Prostate gland (tissue), 2 donors: ENCODE measurements around the gene EMID1.

Experiments used
- POLR2A ChIP-seq: fragments of 450-650 bp; IDR thresholded peaks from one replicate; pipeline ENCODE4 v1.6.1; 2016; ENCODE audit warnings: antibody characterized with exemption, mild to moderate bottlenecking
- POLR2AphosphoS5 ChIP-seq: sonication (generic); formaldehyde crosslinking; IDR thresholded peaks from one replicate; pipeline ENCODE4 v1.6.1; 2017; ENCODE audit warnings: antibody characterized with exemption
- TF ChIP-seq, protein P1 (sequence below), 4 experiments: fragments of 200-600 bp in 2 of 4; fragments of 450-650 bp in 2 of 4; sonication (generic) in 2 of 4; IDR thresholded peaks; 1 replicate in 3 of 4; 2 replicates in 1 of 4; pipeline ENCODE4 v1.5.1; 2016 to 2019; ENCODE audit warnings: antibody characterized with exemption in 4 of 4, mild to moderate bottlenecking in 2 of 4, moderate library complexity in 2 of 4

GRCh38 chr22:29218758-29219408 is 13.2 kb downstream of the EMID1 start:
- TF ChIP-seq, protein P1, sequence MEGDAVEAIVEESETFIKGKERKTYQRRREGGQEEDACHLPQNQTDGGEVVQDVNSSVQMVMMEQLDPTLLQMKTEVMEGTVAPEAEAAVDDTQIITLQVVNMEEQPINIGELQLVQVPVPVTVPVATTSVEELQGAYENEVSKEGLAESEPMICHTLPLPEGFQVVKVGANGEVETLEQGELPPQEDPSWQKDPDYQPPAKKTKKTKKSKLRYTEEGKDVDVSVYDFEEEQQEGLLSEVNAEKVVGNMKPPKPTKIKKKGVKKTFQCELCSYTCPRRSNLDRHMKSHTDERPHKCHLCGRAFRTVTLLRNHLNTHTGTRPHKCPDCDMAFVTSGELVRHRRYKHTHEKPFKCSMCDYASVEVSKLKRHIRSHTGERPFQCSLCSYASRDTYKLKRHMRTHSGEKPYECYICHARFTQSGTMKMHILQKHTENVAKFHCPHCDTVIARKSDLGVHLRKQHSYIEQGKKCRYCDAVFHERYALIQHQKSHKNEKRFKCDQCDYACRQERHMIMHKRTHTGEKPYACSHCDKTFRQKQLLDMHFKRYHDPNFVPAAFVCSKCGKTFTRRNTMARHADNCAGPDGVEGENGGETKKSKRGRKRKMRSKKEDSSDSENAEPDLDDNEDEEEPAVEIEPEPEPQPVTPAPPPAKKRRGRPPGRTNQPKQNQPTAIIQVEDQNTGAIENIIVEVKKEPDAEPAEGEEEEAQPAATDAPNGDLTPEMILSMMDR (IDR thresholded peaks at IDR 0.05) = no peak
- TF ChIP-seq POLR2AphosphoS5 = no peak
- no peak for TF ChIP-seq POLR2A
